A549 (cell line): Measurements from ENCODE around the gene SWSAP1. TPM values are rescaled to one million over a fixed set of nuclear protein-coding genes. Genes with fewer than 3 reads are reported as not detected.
"Not testable (repeated sequence)": the region's sequence is repeated elsewhere in the genome, so short reads cannot be mapped to it uniquely, and the experiment has no call there.

ENCODE experiments used
- ATAC-seq, 2 experiments: fragments of 200-7000 bp in 1 of 2; fragments of >200 bp in 1 of 2; cut with Nextera tagmentation in 1 of 2; cut with Tn5 transposase in 1 of 2; 3 replicates each; pipeline versions ENCODE4 v1.8.0 to v1.9.1; 2018 to 2020; ENCODE audit warnings: mild to moderate bottlenecking in 1 of 2, moderate library complexity in 1 of 2
- CTCF ChIA-PET: fragments of 300-600 bp; sonication (Branson Sonifier 250); formaldehyde crosslinking; extraction: SDS; loops from one replicate; lab custom pipeline; 2021; ENCODE audit warnings: antibody characterized with exemption, inconsistent platforms; lab: Yijun Ruan, JAX
- POLR2A ChIA-PET: fragments of 350-600 bp; formaldehyde crosslinking; extraction: SDS; loops from one replicate; lab custom pipeline; 2021; ENCODE audit warnings: antibody characterized with exemption, inconsistent platforms; lab: Yijun Ruan, JAX
- DNase-seq, 2 experiments: peaks; one replicate each; pipeline versions ENCODE4 v3.0.0 to v3.0.0-alpha.2; 2011 to 2016; ENCODE audit warnings: low read depth in 1 of 2, low spot score in 1 of 2
- FAIRE-seq: peaks from 2 replicates; lab custom pipeline; 2011; peaks lifted over from hg19 to GRCh38; lab: Jason Lieb, UNC
- H3K27ac ChIP-seq, 2 experiments: fragments of >200 bp; sonication (Bioruptor Twin); formaldehyde crosslinking; 3 replicates each; pipeline ENCODE4 v1.5.1; 2016 to 2017
- H3K4me1 ChIP-seq: fragments of >200 bp; sonication (Bioruptor Twin); formaldehyde crosslinking; 3 replicates; pipeline ENCODE4 v1.6.1; 2016
- H3K4me2 ChIP-seq: fragments of >200 bp; sonication (Bioruptor Twin); formaldehyde crosslinking; 3 replicates; pipeline ENCODE4 v1.6.1; 2016
- H3K4me3 ChIP-seq: fragments of >200 bp; sonication (Bioruptor Twin); formaldehyde crosslinking; 3 replicates; pipeline ENCODE4 v1.5.1; 2016
- H3K9me3 ChIP-seq: fragments of >200 bp; sonication (Bioruptor Twin); formaldehyde crosslinking; 3 replicates; pipeline ENCODE4 v1.6.1; 2016
- CBX8 ChIP-seq: fragments of 200-600 bp; sonication (generic); IDR thresholded peaks from 2 replicates; pipeline ENCODE4 v1.6.1; 2016
- CHD4 ChIP-seq: fragments of 200-600 bp; sonication (generic); IDR thresholded peaks from 2 replicates; pipeline ENCODE4 v1.6.1; 2016; ENCODE audit warnings: antibody characterized with exemption, mild to moderate bottlenecking, borderline replicate concordance
- E2F6 ChIP-seq: IDR thresholded peaks from 2 replicates; pipeline ENCODE4 v1.6.1; 2012; ENCODE audit warnings: low read depth, borderline replicate concordance
- EHF ChIP-seq: fragments of 250-450 bp; sonication (Bioruptor Pico); IDR thresholded peaks from 2 replicates; pipeline ENCODE4 v1.5.0; 2020; ENCODE audit warnings: mild to moderate bottlenecking
- ELK1 ChIP-seq: fragments of 150-350 bp; IDR thresholded peaks from 2 replicates; pipeline ENCODE4 v1.6.1; 2014; ENCODE audit warnings: low read depth, mild to moderate bottlenecking, low read length
- ESRRA ChIP-seq: fragments of 150-350 bp; IDR thresholded peaks from 2 replicates; pipeline ENCODE4 v1.6.1; 2014; ENCODE audit warnings: mild to moderate bottlenecking, low read length, borderline replicate concordance
- FOSB ChIP-seq: fragments of 250-450 bp; sonication (Bioruptor Pico); IDR thresholded peaks from 2 replicates; pipeline ENCODE4 v1.5.0; 2020; ENCODE audit warnings: mild to moderate bottlenecking, moderate library complexity
- HOXB13 ChIP-seq: fragments of 250-450 bp; sonication (Bioruptor Pico); IDR thresholded peaks from 2 replicates; pipeline ENCODE4 v1.5.0; 2020; ENCODE audit warnings: low read depth, mild to moderate bottlenecking, moderate library complexity
- HOXB5 ChIP-seq: fragments of 250-450 bp; sonication (Bioruptor Pico); IDR thresholded peaks from 2 replicates; pipeline ENCODE4 v1.5.0; 2020; ENCODE audit warnings: mild to moderate bottlenecking, moderate library complexity
- MAFK ChIP-seq: fragments of 450-650 bp; IDR thresholded peaks from 2 replicates; pipeline ENCODE4 v1.6.1; 2014; ENCODE audit not compliant: partially characterized antibody
- NFE2L2 ChIP-seq: fragments of 150-350 bp; conservative IDR thresholded peaks from 2 replicates; pipeline ENCODE4 v1.6.1; 2014; ENCODE audit warnings: low read length
- PBX3 ChIP-seq: IDR thresholded peaks from 2 replicates; pipeline ENCODE4 v1.6.1; 2012
- RAD21 ChIP-seq, 2 experiments: fragments of >200 bp in 1 of 2; sonication (Bioruptor Twin) in 1 of 2; formaldehyde crosslinking in 1 of 2; IDR thresholded peaks in 1 of 2; conservative IDR thresholded peaks in 1 of 2; 2 replicates in 1 of 2; 3 replicates in 1 of 2; pipeline ENCODE4 v1.6.1; 2012 to 2018; ENCODE audit warnings: inconsistent platforms in 1 of 2
- RCOR1 ChIP-seq: fragments of 150-350 bp; IDR thresholded peaks from 2 replicates; pipeline ENCODE4 v1.6.1; 2014; ENCODE audit warnings: antibody characterized with exemption, low read length, low read depth
- REST ChIP-seq: fragments of 200-600 bp; sonication (generic); IDR thresholded peaks from 2 replicates; pipeline ENCODE4 v1.6.1; 2016; ENCODE audit warnings: antibody characterized with exemption, mild to moderate bottlenecking, moderate library complexity
- RFX5 ChIP-seq: fragments of 450-650 bp; IDR thresholded peaks from 2 replicates; pipeline ENCODE4 v1.7.1; 2014; ENCODE audit warnings: antibody characterized with exemption, mild to moderate bottlenecking, moderate library complexity
- RNF2 ChIP-seq: fragments of 200-600 bp; sonication (generic); IDR thresholded peaks from 2 replicates; pipeline ENCODE4 v1.6.1; 2016; ENCODE audit warnings: low read depth, mild to moderate bottlenecking, antibody characterized with exemption, moderate library complexity, borderline replicate concordance
- SMC3 ChIP-seq: fragments of >200 bp; sonication (Bioruptor Twin); formaldehyde crosslinking; IDR thresholded peaks from 3 replicates; pipeline ENCODE4 v1.6.1; 2018; ENCODE audit warnings: inconsistent platforms
- SREBF2 ChIP-seq: fragments of 450-650 bp; IDR thresholded peaks from 2 replicates; pipeline ENCODE4 v1.6.1; 2014; ENCODE audit warnings: mild to moderate bottlenecking, moderate library complexity
- ZC3H11A ChIP-seq: fragments of 450-650 bp; IDR thresholded peaks from 2 replicates; pipeline ENCODE4 v1.6.1; 2014; ENCODE audit warnings: antibody characterized with exemption, mild to moderate bottlenecking
- ZFP36 ChIP-seq: fragments of 450-650 bp; IDR thresholded peaks from 2 replicates; pipeline ENCODE4 v1.6.1; 2014; ENCODE audit warnings: borderline replicate concordance; ENCODE audit not compliant: partially characterized antibody
- WGBS: methylation state at CpG from one replicate; pipeline ENCODE4 v1.1.6; 2017; ENCODE audit errors: missing lambda C conversion rate; 5-methylcytosine and 5-hydroxymethylcytosine counted together
- polyA plus RNA-seq, 4 experiments: library from polyadenylated mRNA; depleted of rRNA in 3 of 4; stranded (reverse); fragments of >200 nt; fragmentation: RNase III in 1 of 4; extraction: RNeasy Plus Mini Kit Qiagen cat#74134 plus additional on column Dnase treatment in 1 of 4; gene quantifications; 2 replicates in 3 of 4; 3 replicates in 1 of 4; pipeline ENCODE4 v1.2.3, GENCODE V29; 2011 to 2017

Gene SWSAP1
- polyA plus RNA-seq, 2 of the 4 experiments (the other 2 are of a cell fraction): 1.3 to 1.5 TPM

GRCh38 chr19:11332822-11333221 lies 41.6 kb upstream of the SWSAP1 start (continued):
- TF ChIP-seq HOXB5 (no peak), ESRRA (no peak), CBX8 (no peak)

GRCh38 chr19:11333838-11334237 lies 40.6 kb upstream of the SWSAP1 start:
- H3K4me2 ChIP-seq, H3K4me1 ChIP-seq, FAIRE-seq, POLR2A ChIA-PET, H3K4me3 ChIP-seq, H3K27ac ChIP-seq, CTCF ChIA-PET, H3K9me3 ChIP-seq: not testable (repeated sequence)
- 53% methylated on average over 9 of the region's 9 CpGs for WGBS
- peak in 1 of 2 experiments; percentile 71 for DNase-seq
- peak; percentile 52 to 56; a peak in 3 of 6 replicates for ATAC-seq

GRCh38 chr19:11335449-11336146 lies 38.9 kb upstream of the SWSAP1 start:
- DNase-seq (no peak), FAIRE-seq (no peak), ATAC-seq (no peak)
- 96% methylated on average over 10 of the region's 17 CpGs for WGBS
- POLR2A ChIA-PET: no interaction called here
- Histone ChIP-seq H3K4me2 (no peak overlapping the region), H3K9me3 (no peaks in the 10 kb centered on the region), H3K4me1 (peaks cover 12% of the 10 kb centered on the region), H3K4me3 (no peak overlapping the region), H3K27ac (no peak overlapping the region)
- CTCF ChIA-PET: interaction anchor here (0.7 kb wide), 2 partner anchors 25 to 42 kb away, joined by 3 to 5 read pairs; no protein-coding TSS in a partner anchor
- no peak for TF ChIP-seq ELK1
- no peak for TF ChIP-seq RNF2
- TF ChIP-seq EHF: no peak
- no peak for TF ChIP-seq RAD21 (conservative IDR thresholded peaks at IDR 0.05 in 1 of 2, IDR thresholded peaks at IDR 0.05 in 1 of 2)
- TF ChIP-seq REST: no peak
- no peak for TF ChIP-seq ZFP36
- TF ChIP-seq HOXB13: no peak
- no peak for TF ChIP-seq MAFK
- TF ChIP-seq SREBF2: no peak
- no peak for TF ChIP-seq CHD4
- TF ChIP-seq NFE2L2: no peak
- no peak for TF ChIP-seq FOSB (CRISPR knock-in tag)
- TF ChIP-seq PBX3: no peak
- TF ChIP-seq SMC3: no peak
- TF ChIP-seq ZC3H11A: no peak
- TF ChIP-seq RCOR1: no peak
- TF ChIP-seq CBX8: no peak
- no peak for TF ChIP-seq RFX5
- no peak for TF ChIP-seq E2F6
